Loucy (cell line): ENCODE measurements around the gene BCAP31.

Experiments used
- EZH2phosphoT487 ChIP-seq: fragments of 200-600 bp; IDR thresholded peaks from 2 replicates; pipeline ENCODE4 v1.6.1; 2018; ENCODE audit warnings: antibody characterized with exemption, mild to moderate bottlenecking, moderate library complexity, borderline replicate concordance
- TF ChIP-seq, protein P1 (sequence below): fragments of 200-600 bp; sonication (generic); conservative IDR thresholded peaks from 2 replicates; pipeline ENCODE4 v1.5.1; 2014; ENCODE audit warnings: mild to moderate bottlenecking, antibody characterized with exemption, low read length

- TF ChIP-seq, protein P1, sequence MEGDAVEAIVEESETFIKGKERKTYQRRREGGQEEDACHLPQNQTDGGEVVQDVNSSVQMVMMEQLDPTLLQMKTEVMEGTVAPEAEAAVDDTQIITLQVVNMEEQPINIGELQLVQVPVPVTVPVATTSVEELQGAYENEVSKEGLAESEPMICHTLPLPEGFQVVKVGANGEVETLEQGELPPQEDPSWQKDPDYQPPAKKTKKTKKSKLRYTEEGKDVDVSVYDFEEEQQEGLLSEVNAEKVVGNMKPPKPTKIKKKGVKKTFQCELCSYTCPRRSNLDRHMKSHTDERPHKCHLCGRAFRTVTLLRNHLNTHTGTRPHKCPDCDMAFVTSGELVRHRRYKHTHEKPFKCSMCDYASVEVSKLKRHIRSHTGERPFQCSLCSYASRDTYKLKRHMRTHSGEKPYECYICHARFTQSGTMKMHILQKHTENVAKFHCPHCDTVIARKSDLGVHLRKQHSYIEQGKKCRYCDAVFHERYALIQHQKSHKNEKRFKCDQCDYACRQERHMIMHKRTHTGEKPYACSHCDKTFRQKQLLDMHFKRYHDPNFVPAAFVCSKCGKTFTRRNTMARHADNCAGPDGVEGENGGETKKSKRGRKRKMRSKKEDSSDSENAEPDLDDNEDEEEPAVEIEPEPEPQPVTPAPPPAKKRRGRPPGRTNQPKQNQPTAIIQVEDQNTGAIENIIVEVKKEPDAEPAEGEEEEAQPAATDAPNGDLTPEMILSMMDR: no peak
- TF ChIP-seq EZH2phosphoT487: no peak
Observed at GRCh38 chrX:153692611-153693156, 31.5 kb downstream of the BCAP31 start.
